GM19099 (cell line): ENCODE data around the gene CHRM5.

Experiments
- POLR2A ChIP-seq: IDR thresholded peaks from 3 replicates; pipeline ENCODE4 v1.6.1; 2011; ENCODE audit warnings: low read depth; ENCODE audit not compliant: insufficient read length; ENCODE audit errors: extremely low read depth

Gene CHRM5

DNA sequence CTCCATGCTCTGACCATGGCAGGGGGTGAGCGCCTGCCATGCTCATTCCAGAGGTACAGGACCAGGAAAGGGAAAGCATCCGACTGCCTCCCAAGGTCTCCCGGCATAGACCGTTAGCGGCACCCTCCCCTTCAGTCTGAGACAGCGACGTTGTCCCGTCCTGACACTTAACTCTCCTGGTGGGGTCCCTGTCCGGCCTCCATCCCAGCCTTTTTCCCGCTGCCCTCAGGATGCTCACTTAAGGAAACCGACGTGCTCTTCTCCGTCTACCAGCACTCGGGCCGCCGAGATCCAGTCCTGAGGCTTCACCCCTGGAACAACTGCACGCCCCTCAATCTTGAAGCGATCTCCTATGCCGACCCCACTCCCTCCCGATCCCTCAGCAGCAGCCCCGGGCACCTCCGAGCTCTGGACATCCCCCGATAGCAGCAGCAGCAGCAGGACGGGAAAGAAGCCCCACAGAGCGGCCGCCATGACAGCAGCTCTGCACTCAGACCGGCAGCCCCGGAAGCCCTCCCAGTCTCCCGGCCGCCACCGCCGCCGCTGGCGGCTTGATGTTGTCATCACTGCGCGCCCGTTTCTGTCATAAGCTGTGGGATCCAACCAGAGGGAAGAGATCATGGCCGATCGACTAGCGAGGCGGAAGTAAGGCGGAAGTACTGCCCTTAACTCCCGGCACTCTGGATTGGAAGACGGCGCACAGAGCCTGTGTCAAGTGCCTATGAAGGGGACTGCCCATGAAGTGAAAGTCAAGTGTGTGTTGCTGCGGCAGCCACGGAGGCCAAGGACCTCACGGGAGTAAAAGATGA lies 133.3 kb downstream of the CHRM5 start, which contains the start of the genes EMC7 and PGBD4:
Gene EMC7, minus strand, starts transcription at position 497 of the 809 bp plus-strand sequence. Its CDS starts 23 bp downstream, at position 474.
Gene PGBD4, plus strand, starts transcription at position 718 of the 809 bp plus-strand sequence. CDS start 449 bp downstream, outside the sequence.
- TF ChIP-seq POLR2A = peak; percentile 99

DNA sequence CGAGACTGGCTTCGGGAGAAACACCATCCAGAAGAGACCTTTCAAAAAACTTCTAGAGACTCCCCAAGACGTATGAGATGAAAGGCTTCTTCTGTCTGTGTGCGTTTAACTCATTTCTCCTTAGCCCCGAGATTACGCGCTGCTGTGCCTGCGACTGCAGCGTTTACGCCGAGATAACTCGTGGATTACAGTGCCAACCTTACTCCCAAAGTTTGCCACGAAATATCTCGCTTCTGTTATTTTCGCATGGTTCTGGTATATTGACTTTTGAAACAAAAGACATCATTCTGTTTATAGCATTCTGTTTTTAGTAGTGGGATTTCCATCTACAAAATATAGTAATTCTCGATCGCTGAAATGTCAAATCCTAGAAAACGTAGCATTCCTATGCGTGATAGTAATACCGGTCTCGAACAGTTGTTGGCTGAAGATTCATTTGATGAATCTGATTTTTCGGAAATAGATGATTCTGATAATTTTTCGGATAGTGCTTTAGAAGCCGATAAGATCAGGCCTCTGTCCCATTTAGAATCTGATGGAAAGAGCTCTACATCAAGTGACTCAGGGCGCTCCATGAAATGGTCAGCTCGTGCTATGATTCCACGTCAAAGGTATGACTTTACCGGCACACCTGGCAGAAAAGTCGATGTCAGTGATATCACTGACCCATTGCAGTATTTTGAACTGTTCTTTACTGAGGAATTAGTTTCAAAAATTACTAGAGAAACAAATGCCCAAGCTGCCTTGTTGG lies 134.1 kb downstream of the CHRM5 start:
- TF ChIP-seq POLR2A = no peak

DNA sequence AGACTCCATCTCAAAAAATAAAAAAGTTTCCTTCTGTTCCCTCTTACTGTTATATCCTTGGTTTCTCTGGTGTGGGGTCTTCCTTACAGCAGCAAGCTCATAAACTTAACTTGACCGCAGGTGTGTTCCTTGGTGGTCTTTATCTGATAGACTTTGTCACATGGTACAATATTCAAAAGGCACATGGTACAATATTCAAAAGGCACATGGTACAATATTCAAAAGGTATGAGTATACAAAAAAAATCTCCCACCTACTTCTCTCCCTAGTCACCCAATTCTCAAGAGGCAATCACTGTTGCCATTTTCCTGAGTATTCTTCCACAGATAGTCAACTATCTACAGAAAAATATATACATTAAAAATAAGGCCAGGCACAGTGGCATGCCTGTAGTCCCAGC lies 138.1 kb downstream of the CHRM5 start:
- no peak for TF ChIP-seq POLR2A

- no peak for TF ChIP-seq POLR2A
Measured at GRCh38 chr15:34107315-34107714, 139.0 kb downstream of the CHRM5 start.

DNA sequence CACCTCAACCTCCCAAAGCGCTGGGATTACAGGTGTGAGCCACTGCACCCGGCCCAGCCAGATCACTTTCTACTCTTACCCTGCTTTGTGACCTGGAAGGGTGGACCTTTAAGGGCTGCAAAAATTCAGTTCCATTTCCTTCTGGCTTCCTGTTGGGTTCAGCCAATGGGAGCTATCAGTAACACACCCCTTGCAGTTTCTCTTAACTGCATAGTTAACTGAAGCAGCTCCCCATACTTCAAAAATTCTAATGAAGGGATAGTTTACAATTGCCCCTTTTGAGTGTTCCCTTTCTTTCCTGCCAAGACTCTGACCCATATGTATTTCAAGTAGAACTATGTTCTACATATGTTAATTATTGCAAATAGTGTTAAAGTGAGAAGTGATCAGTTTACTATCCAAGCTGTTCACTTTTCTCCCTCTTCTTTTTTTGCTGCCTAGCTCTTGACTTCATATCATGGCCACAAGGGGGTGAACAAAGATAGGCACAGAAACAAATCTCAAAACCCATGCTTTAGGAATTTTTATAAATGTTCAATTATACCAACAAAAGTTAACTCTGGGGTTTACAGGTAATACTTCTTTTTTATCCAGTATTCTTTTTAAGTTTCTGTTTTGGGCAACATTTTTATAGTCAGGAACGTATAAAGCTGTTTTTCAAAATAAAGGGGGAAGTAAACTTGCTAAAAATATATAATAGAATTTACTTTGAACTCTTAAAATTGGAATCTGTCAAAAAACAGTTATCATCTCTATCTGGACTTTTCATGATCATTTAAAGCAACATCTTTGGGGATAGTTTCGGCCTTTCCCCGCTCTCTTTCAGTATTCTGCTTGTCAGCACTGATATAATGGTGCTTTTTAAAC lies 141.7 kb downstream of the CHRM5 start:
- TF ChIP-seq POLR2A = no peak

DNA sequence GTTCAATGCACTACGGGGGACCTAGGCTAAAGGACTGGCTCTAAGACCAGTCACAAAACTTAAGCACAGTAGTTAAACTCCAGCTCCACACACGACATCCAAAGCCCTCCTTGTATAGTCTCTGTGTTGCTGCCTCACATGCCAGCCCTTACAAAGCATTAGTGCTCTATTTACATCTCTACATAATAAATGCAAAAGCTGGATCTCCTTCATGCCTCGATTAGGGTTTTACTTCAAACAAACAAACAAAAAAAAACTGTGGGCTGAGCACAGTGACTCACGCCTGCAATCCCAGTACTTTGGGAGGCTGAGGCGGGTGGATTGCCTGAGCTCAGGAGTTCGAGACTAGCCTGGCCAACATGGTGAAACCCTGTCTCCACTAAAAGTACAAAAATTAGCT lies 143.2 kb downstream of the CHRM5 start:
- no peak for TF ChIP-seq POLR2A

- TF ChIP-seq POLR2A = no peak
Measured at GRCh38 chr15:34114215-34114614, 145.9 kb downstream of the CHRM5 start.

DNA sequence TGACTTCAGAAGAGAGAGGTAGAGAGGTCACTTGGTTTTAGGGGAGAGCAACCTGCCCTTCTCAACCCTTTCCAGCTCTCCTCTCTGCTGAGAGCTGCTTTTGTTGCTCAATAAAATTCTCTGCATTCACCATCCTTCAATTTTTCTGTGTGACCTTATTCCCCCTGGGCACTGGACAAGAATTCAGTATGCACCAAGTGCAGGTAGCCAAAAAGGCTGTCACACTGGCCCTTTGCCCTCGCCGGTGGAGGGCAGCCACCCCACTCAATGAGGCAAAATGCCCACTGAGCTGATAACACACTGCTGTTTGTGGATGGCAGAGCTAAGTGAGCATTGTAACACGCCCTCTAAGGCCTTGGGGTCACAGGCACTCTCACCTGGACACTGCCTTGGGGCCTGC lies 146.4 kb downstream of the CHRM5 start:
- TF ChIP-seq POLR2A = no peak

- no peak for TF ChIP-seq POLR2A
Measured at GRCh38 chr15:34116620-34117019, 148.3 kb downstream of the CHRM5 start.
